Activated naive CD4-positive, alpha-beta T cell treated with anti-CD3 and anti-CD28 coated beads for 36 hours (primary cell): ENCODE data around the gene UBA1. TPM values are rescaled to one million over a fixed set of nuclear protein-coding genes. Genes with fewer than 3 reads are reported as not detected.

ENCODE experiments used
- CTCF ChIA-PET: fragments of 350-600 bp; sonication (Branson Sonifier 250); formaldehyde crosslinking; loops from one replicate; lab custom pipeline; 2021; ENCODE audit warnings: antibody characterized with exemption; lab: Charles Lee
- DNase-seq: peaks from one replicate; pipeline ENCODE4 v3.0.0-alpha.2; 2020
- H3K27ac Mint-ChIP-seq: one replicate; pipeline ENCODE4 v1.8.0; 2021; ENCODE audit warnings: mild to moderate bottlenecking, mixed read lengths
- H3K27me3 Mint-ChIP-seq: one replicate; pipeline ENCODE4 v1.8.0; 2021; ENCODE audit warnings: low read depth, mixed read lengths
- H3K36me3 Mint-ChIP-seq: one replicate; pipeline ENCODE4 v1.8.0; 2021; ENCODE audit warnings: low read depth, mixed read lengths
- H3K4me1 Mint-ChIP-seq: one replicate; pipeline ENCODE4 v1.8.0; 2021; ENCODE audit warnings: low read depth, mixed read lengths
- H3K4me3 Mint-ChIP-seq: one replicate; pipeline ENCODE4 v1.8.0; 2021; ENCODE audit warnings: mild to moderate bottlenecking, moderate library complexity, mixed read lengths
- H3K9me3 Mint-ChIP-seq: one replicate; pipeline ENCODE4 v1.8.0; 2021; ENCODE audit warnings: mixed read lengths
- intact Hi-C: fragments of 100-400 bp; cut with micrococcal nuclease; formaldehyde crosslinking; loops from one replicate; pipeline ENCODE4 v1.15.1; 2023
- total RNA-seq, 2 experiments: library from RNA; stranded (reverse); gene quantifications; one replicate each; pipeline ENCODE4 v1.2.3, GENCODE V29; 2021

The UBA1 gene
- total RNA-seq, 2 experiments from 2014 or later, result 246 to 251 TPM

- no peaks in the 10 kb centered on the region for H3K27me3 Mint-ChIP-seq
- no peak for DNase-seq
- peaks cover 20% of the 10 kb centered on the region for H3K36me3 Mint-ChIP-seq
- H3K4me3 Mint-ChIP-seq, result no peak overlapping the region
- CTCF ChIA-PET, result no interaction called here
- intact Hi-C loops, result no loop called here
- no peak overlapping the region for H3K27ac Mint-ChIP-seq
- no peaks in the 10 kb centered on the region for H3K9me3 Mint-ChIP-seq
- H3K4me1 Mint-ChIP-seq, result no peaks in the 10 kb centered on the region
Observed at GRCh38 chrX:47172971-47173792, 20.4 kb upstream of the UBA1 start.

- Mint-ChIP-seq H3K27me3 (no peaks in the 10 kb centered on the region), H3K4me3 (no peak overlapping the region), H3K9me3 (no peaks in the 10 kb centered on the region), H3K36me3 (peaks cover 25% of the 10 kb centered on the region), H3K27ac (no peak overlapping the region), H3K4me1 (no peaks in the 10 kb centered on the region)
- CTCF ChIA-PET, result no interaction called here
- no peak for DNase-seq
- intact Hi-C loops, result no loop called here
Observed at GRCh38 chrX:47174376-47174775, 19.3 kb upstream of the UBA1 start.

- H3K27me3 Mint-ChIP-seq, result no peaks in the 10 kb centered on the region
- DNase-seq, result no peak
- H3K27ac Mint-ChIP-seq, result no peak overlapping the region
- H3K4me3 Mint-ChIP-seq, result no peak overlapping the region
- CTCF ChIA-PET, result no interaction called here
- peaks cover 24% of the 10 kb centered on the region for H3K36me3 Mint-ChIP-seq
- H3K9me3 Mint-ChIP-seq, result no peaks in the 10 kb centered on the region
- intact Hi-C loops, result no loop called here
- no peaks in the 10 kb centered on the region for H3K4me1 Mint-ChIP-seq
Observed at GRCh38 chrX:47174846-47175587, 18.6 kb upstream of the UBA1 start.

GRCh38 chrX:47175588-47175980 is 18.0 kb upstream of the UBA1 start:
- CTCF ChIA-PET, result no interaction called here
- no peak overlapping the region for H3K4me3 Mint-ChIP-seq
- no peaks in the 10 kb centered on the region for H3K27me3 Mint-ChIP-seq
- intact Hi-C loops, result no loop called here
- H3K36me3 Mint-ChIP-seq, result peaks cover 24% of the 10 kb centered on the region
- H3K9me3 Mint-ChIP-seq, result no peaks in the 10 kb centered on the region
- DNase-seq, result no peak
- H3K27ac Mint-ChIP-seq, result no peak overlapping the region
- no peaks in the 10 kb centered on the region for H3K4me1 Mint-ChIP-seq

GRCh38 chrX:47176101-47176740 is 17.4 kb upstream of the UBA1 start:
- no peak overlapping the region for H3K4me3 Mint-ChIP-seq
- intact Hi-C loops, result no loop called here
- H3K36me3 Mint-ChIP-seq, result peaks cover 24% of the 10 kb centered on the region
- no peak for DNase-seq
- no peak overlapping the region for H3K27ac Mint-ChIP-seq
- no peaks in the 10 kb centered on the region for H3K4me1 Mint-ChIP-seq
- H3K9me3 Mint-ChIP-seq, result no peaks in the 10 kb centered on the region
- CTCF ChIA-PET, result no interaction called here
- no peaks in the 10 kb centered on the region for H3K27me3 Mint-ChIP-seq

GRCh38 chrX:47177079-47177478 is 16.6 kb upstream of the UBA1 start:
- intact Hi-C loops, result no loop called here
- Mint-ChIP-seq H3K36me3 (peaks cover 24% of the 10 kb centered on the region), H3K4me3 (no peak overlapping the region), H3K27ac (no peak overlapping the region), H3K27me3 (no peaks in the 10 kb centered on the region), H3K4me1 (no peaks in the 10 kb centered on the region), H3K9me3 (no peaks in the 10 kb centered on the region)
- CTCF ChIA-PET, result no interaction called here
- no peak for DNase-seq

GRCh38 chrX:47178337-47178736 is 15.3 kb upstream of the UBA1 start:
- H3K27me3 Mint-ChIP-seq, result no peaks in the 10 kb centered on the region
- intact Hi-C loops, result no loop called here
- no peak overlapping the region for H3K27ac Mint-ChIP-seq
- no peak for DNase-seq
- H3K4me1 Mint-ChIP-seq, result no peaks in the 10 kb centered on the region
- H3K36me3 Mint-ChIP-seq, result peaks cover 24% of the 10 kb centered on the region
- no peaks in the 10 kb centered on the region for H3K9me3 Mint-ChIP-seq
- CTCF ChIA-PET, result no interaction called here
- H3K4me3 Mint-ChIP-seq, result no peak overlapping the region

- intact Hi-C loops, result no loop called here
- CTCF ChIA-PET, result no interaction called here
- DNase-seq, result no peak
- Mint-ChIP-seq H3K27ac (no peak overlapping the region), H3K27me3 (no peaks in the 10 kb centered on the region), H3K4me3 (no peak overlapping the region), H3K9me3 (no peaks in the 10 kb centered on the region), H3K4me1 (no peaks in the 10 kb centered on the region), H3K36me3 (peaks cover 24% of the 10 kb centered on the region)
Observed at GRCh38 chrX:47179221-47179927, 14.3 kb upstream of the UBA1 start.

GRCh38 chrX:47179928-47180255 is 13.7 kb upstream of the UBA1 start:
- DNase-seq, result no peak
- H3K27ac Mint-ChIP-seq, result no peak overlapping the region
- H3K4me1 Mint-ChIP-seq, result no peaks in the 10 kb centered on the region
- no peaks in the 10 kb centered on the region for H3K27me3 Mint-ChIP-seq
- H3K36me3 Mint-ChIP-seq, result peaks cover 23% of the 10 kb centered on the region
- no peaks in the 10 kb centered on the region for H3K9me3 Mint-ChIP-seq
- H3K4me3 Mint-ChIP-seq, result no peak overlapping the region
- intact Hi-C loops, result no loop called here
- CTCF ChIA-PET, result no interaction called here

GRCh38 chrX:47180346-47180745 is 13.3 kb upstream of the UBA1 start:
- peaks cover 23% of the 10 kb centered on the region for H3K36me3 Mint-ChIP-seq
- no peaks in the 10 kb centered on the region for H3K4me1 Mint-ChIP-seq
- H3K4me3 Mint-ChIP-seq, result no peak overlapping the region
- no peak for DNase-seq
- intact Hi-C loops, result no loop called here
- no peaks in the 10 kb centered on the region for H3K9me3 Mint-ChIP-seq
- H3K27ac Mint-ChIP-seq, result no peak overlapping the region
- CTCF ChIA-PET, result no interaction called here
- H3K27me3 Mint-ChIP-seq, result no peaks in the 10 kb centered on the region

GRCh38 chrX:47181301-47181700 is 12.3 kb upstream of the UBA1 start:
- no peaks in the 10 kb centered on the region for H3K4me1 Mint-ChIP-seq
- no peaks in the 10 kb centered on the region for H3K27me3 Mint-ChIP-seq
- no peak overlapping the region for H3K4me3 Mint-ChIP-seq
- intact Hi-C loops, result no loop called here
- H3K36me3 Mint-ChIP-seq, result peaks cover 20% of the 10 kb centered on the region
- no peaks in the 10 kb centered on the region for H3K9me3 Mint-ChIP-seq
- CTCF ChIA-PET, result no interaction called here
- no peak overlapping the region for H3K27ac Mint-ChIP-seq
- DNase-seq, result no peak

- Mint-ChIP-seq H3K9me3 (no peaks in the 10 kb centered on the region), H3K27ac (no peak overlapping the region), H3K27me3 (no peaks in the 10 kb centered on the region), H3K4me1 (no peaks in the 10 kb centered on the region), H3K36me3 (peaks cover 16% of the 10 kb centered on the region), H3K4me3 (no peak overlapping the region)
- CTCF ChIA-PET, result no interaction called here
- intact Hi-C loops, result no loop called here
- no peak for DNase-seq
Observed at GRCh38 chrX:47182106-47182700, 11.4 kb upstream of the UBA1 start.
